ENCODE data around the gene PRSS58. TPM values are rescaled to one million over a fixed set of nuclear protein-coding genes. Genes with fewer than 3 reads are reported as not detected.
A peak's percentile ranks its signal among the peaks of the same experiment; 100 is the strongest.

Gene PRSS58, protein sequence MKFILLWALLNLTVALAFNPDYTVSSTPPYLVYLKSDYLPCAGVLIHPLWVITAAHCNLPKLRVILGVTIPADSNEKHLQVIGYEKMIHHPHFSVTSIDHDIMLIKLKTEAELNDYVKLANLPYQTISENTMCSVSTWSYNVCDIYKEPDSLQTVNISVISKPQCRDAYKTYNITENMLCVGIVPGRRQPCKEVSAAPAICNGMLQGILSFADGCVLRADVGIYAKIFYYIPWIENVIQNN
- total RNA-seq (ENCODE audit: low replicate concordance): not detected in 2 replicates

DNA sequence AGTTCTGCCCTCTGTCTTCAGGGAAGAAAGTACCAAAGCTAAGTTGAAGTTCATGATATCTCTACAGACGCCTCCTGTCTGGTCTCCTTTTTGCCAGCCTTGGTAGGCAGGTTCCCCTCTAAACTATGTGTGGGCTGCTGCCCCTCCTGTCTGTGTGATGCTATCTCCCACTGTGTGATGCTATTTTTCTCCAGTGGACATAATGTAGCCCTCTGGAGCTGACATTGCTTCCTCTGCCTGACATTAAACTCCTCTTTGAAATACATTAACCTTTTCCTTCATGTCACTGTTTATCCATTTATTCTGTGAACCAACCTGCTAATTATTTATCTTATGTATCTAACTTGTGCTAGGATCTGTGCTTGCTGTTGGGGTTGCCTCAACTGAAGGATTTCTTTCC is at the start of gene PRSS58:
PRSS58 (minus strand) TSS at position 101 of the 400 bp plus-strand sequence. CDS start 351 bp downstream, outside the sequence.
- Histone ChIP-seq H3K4me2 (no peak within 1 kb of the TSS), H3K79me2 (ENCODE audit: low read depth) (no peaks in the 10 kb centered on the region), H3F3A (ENCODE audit: low read depth) (no peaks in the 10 kb centered on the region), H4K20me1 (ENCODE audit: low read depth) (no peaks in the 10 kb centered on the region), H2AFZ (replicated peaks) (no peak within 1 kb of the TSS), H3K36me3 (no peaks in the 10 kb centered on the region), H3K4me1 (no peaks in the 10 kb centered on the region), H3K4me3 (no peak within 1 kb of the TSS), H3K27ac (no peak within 1 kb of the TSS), H3K27me3 (no peaks in the 10 kb centered on the region), H3K9ac (no peak within 1 kb of the TSS), H3K9me3 (ENCODE audit: low read depth) (no peaks in the 10 kb centered on the region)
- no peak for TF ChIP-seq EZH2 (IDR thresholded peaks at IDR 0.05)
- TF ChIP-seq, protein P1, sequence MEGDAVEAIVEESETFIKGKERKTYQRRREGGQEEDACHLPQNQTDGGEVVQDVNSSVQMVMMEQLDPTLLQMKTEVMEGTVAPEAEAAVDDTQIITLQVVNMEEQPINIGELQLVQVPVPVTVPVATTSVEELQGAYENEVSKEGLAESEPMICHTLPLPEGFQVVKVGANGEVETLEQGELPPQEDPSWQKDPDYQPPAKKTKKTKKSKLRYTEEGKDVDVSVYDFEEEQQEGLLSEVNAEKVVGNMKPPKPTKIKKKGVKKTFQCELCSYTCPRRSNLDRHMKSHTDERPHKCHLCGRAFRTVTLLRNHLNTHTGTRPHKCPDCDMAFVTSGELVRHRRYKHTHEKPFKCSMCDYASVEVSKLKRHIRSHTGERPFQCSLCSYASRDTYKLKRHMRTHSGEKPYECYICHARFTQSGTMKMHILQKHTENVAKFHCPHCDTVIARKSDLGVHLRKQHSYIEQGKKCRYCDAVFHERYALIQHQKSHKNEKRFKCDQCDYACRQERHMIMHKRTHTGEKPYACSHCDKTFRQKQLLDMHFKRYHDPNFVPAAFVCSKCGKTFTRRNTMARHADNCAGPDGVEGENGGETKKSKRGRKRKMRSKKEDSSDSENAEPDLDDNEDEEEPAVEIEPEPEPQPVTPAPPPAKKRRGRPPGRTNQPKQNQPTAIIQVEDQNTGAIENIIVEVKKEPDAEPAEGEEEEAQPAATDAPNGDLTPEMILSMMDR (IDR thresholded peaks at IDR 0.05): no peak
- TF ChIP-seq EZH2phosphoT487 (IDR thresholded peaks at IDR 0.05): no peak
- Mint-ChIP-seq H3K4me3 (no peak within 1 kb of the TSS), H3K36me3 (no peaks in the 10 kb centered on the region), H3K27me3 (ENCODE audit: insufficient read depth, low read depth) (no peaks in the 10 kb centered on the region), H3K27ac (no peak within 1 kb of the TSS), H3K9me3 (no peaks in the 10 kb centered on the region), H3K4me1 (no peaks in the 10 kb centered on the region)
- DNase-seq (ENCODE audit: low spot score): no peak

DNA sequence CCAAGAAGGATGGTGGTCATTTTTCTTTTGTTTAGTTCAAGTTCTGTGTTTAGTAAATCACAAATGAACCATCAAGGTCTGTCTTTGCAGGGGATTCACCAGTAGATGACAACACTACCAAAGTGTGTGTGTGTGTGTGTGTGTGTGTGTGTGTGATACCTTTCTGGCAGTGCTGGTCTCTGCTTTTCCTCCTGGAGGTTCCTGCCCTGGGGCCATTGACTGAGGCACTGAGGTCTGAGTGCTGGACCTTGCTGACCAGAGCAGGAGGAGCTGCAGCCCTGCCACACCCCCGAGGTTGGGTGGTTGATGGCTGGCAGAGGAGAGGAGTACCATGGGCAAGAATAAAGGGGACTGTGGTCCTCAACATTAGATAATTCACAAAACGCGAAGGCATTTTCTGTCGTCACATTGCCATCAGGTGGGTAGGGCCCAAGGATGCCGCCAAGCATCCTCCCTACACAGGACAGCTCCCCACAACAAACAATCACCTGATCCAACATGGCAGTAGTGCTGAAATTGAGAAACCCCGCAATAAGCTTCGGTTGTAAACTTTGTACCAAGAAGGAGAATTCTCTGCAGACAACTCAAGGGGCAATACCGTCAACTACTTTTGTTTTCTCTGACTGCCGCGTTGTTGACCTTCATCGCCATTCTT is 49.5 kb upstream of the PRSS58 start:
- H3K9me3 Mint-ChIP-seq: no peaks in the 10 kb centered on the region
- Histone ChIP-seq H3K79me2 (ENCODE audit: low read depth) (no peaks in the 10 kb centered on the region), H3K4me3 (no peak overlapping the region), H3K4me2 (no peak overlapping the region), H3K36me3 (no peaks in the 10 kb centered on the region), H3K4me1 (peaks cover under 1% of the 10 kb centered on the region), H3K9ac (no peak overlapping the region), H2AFZ (replicated peaks) (no peak overlapping the region), H3K9me3 (ENCODE audit: low read depth) (no peaks in the 10 kb centered on the region), H3K27me3 (no peaks in the 10 kb centered on the region), H3F3A (ENCODE audit: low read depth) (no peaks in the 10 kb centered on the region), H3K27ac (no peak overlapping the region), H4K20me1 (ENCODE audit: low read depth) (no peaks in the 10 kb centered on the region)
- H3K36me3 Mint-ChIP-seq: no peaks in the 10 kb centered on the region
- peaks cover 7% of the 10 kb centered on the region for H3K27me3 Mint-ChIP-seq (ENCODE audit: insufficient read depth, low read depth)
- no peak for TF ChIP-seq EZH2phosphoT487 (IDR thresholded peaks at IDR 0.05)
- TF ChIP-seq, protein P1 (IDR thresholded peaks at IDR 0.05): no peak
- TF ChIP-seq EZH2 (IDR thresholded peaks at IDR 0.05): no peak
- peaks cover 6% of the 10 kb centered on the region for H3K4me1 Mint-ChIP-seq
- H3K4me3 Mint-ChIP-seq: no peak overlapping the region
- DNase-seq (ENCODE audit: low spot score): no peak
- H3K27ac Mint-ChIP-seq: no peak overlapping the region

DNA sequence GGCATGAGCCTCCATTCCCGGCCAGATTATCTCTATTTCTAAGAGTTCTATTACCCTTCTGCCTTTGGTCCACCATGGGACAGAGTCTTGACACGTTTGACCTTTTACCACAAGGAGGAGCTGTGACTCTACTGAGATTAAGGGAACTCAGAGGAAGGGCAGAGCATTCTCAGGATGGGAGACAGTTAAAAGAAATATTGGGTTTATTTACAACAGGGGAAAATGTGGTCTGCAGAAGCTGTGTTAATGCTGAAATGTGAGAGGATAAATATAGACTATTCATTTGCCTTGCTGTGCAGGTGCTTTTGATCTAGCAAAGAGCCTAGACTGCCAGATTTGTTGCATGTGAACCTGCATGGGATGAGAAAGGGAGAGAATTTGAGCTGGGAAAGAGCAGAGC is 45.8 kb upstream of the PRSS58 start:
- no peaks in the 10 kb centered on the region for H3K27me3 ChIP-seq
- TF ChIP-seq, protein P1 (IDR thresholded peaks at IDR 0.05): peak; percentile 72
- no peak for TF ChIP-seq EZH2phosphoT487 (IDR thresholded peaks at IDR 0.05)
- no peak overlapping the region for H3K4me2 ChIP-seq
- no peak overlapping the region for H3K27ac ChIP-seq
- H4K20me1 ChIP-seq (ENCODE audit: low read depth): no peaks in the 10 kb centered on the region
- no peak overlapping the region for H3K4me3 ChIP-seq
- H3K9ac ChIP-seq: no peak overlapping the region
- peak overlapping the region; percentile 47 for H2AFZ ChIP-seq (replicated peaks)
- no peaks in the 10 kb centered on the region for H3K4me1 ChIP-seq
- peak; percentile 75 for DNase-seq (ENCODE audit: low spot score)
- H3K36me3 ChIP-seq: no peaks in the 10 kb centered on the region
- H3K9me3 Mint-ChIP-seq: no peaks in the 10 kb centered on the region
- H3K36me3 Mint-ChIP-seq: no peaks in the 10 kb centered on the region
- H3K4me3 Mint-ChIP-seq: no peak overlapping the region
- no peaks in the 10 kb centered on the region for H3F3A ChIP-seq (ENCODE audit: low read depth)
- H3K79me2 ChIP-seq (ENCODE audit: low read depth): no peaks in the 10 kb centered on the region
- H3K4me1 Mint-ChIP-seq: peaks cover 11% of the 10 kb centered on the region
- no peaks in the 10 kb centered on the region for H3K9me3 ChIP-seq (ENCODE audit: low read depth)
- no peak overlapping the region for H3K27ac Mint-ChIP-seq
- H3K27me3 Mint-ChIP-seq (ENCODE audit: insufficient read depth, low read depth): peaks cover 7% of the 10 kb centered on the region
